ENCODE data around the gene LUZP2.

- TF ChIP-seq CTCF (IDR thresholded peaks at IDR 0.05) (no peak), POLR2AphosphoS5 (IDR thresholded peaks at IDR 0.05) (no peak), POLR2A (IDR thresholded peaks at IDR 0.05; ENCODE audit: low read depth) (no peak)
Measured at GRCh38 chr11:24598641-24599040, 101.8 kb downstream of the LUZP2 start.
